ENCODE measurements around the gene MXRA8.

MXRA8 gene

GRCh38 chr1:1324084-1324523, 34.3 kb downstream of the MXRA8 start:
- TF ChIP-seq REST (IDR thresholded peaks at IDR 0.05; ENCODE audit: insufficient replicate concordance, low read depth) (no peak), POLR2AphosphoS5 (IDR thresholded peaks at IDR 0.05; ENCODE audit: low read depth) (no peak), SPI1 (IDR thresholded peaks at IDR 0.05; ENCODE audit: borderline replicate concordance, low read depth) (no peak), CTCF (IDR thresholded peaks at IDR 0.05; ENCODE audit: insufficient read depth, low read length) (no peak), GABPA (IDR thresholded peaks at IDR 0.05; ENCODE audit: low read depth) (no peak)
- H3K4me3 ChIP-seq (replicated peaks; ENCODE audit: insufficient read depth, low read length) = peak overlapping the region; percentile 93

GRCh38 chr1:1322952-1323351, 35.4 kb downstream of the MXRA8 start:
- Histone ChIP-seq H3K4me3 (replicated peaks; ENCODE audit: insufficient read depth, low read length) (no peak overlapping the region), H3K27ac (replicated peaks) (no peak overlapping the region), H3K27me3 (ENCODE audit: insufficient read depth, poor library complexity, severe bottlenecking) (no peaks in the 10 kb centered on the region)
- no peak for TF ChIP-seq POLR2AphosphoS5 (IDR thresholded peaks at IDR 0.05; ENCODE audit: low read depth)
- DNase-seq (ENCODE audit: low read depth in 1 of 2, low spot score in 1 of 2) = no peak

More at GRCh38 chr1:1324084-1324523, 34.3 kb downstream of the MXRA8 start:
- DNase-seq (ENCODE audit: low read depth in 1 of 2, low spot score in 1 of 2) = no peak
- H3K27me3 ChIP-seq (ENCODE audit: insufficient read depth, poor library complexity, severe bottlenecking) = no peaks in the 10 kb centered on the region
- H3K27ac ChIP-seq (replicated peaks) = peak overlapping the region; percentile 79

GRCh38 chr1:1322418-1322817, 35.9 kb downstream of the MXRA8 start:
- no peak for DNase-seq (ENCODE audit: low read depth in 1 of 2, low spot score in 1 of 2)
- no peaks in the 10 kb centered on the region for H3K27me3 ChIP-seq (ENCODE audit: insufficient read depth, poor library complexity, severe bottlenecking)
- no peak overlapping the region for H3K4me3 ChIP-seq (replicated peaks; ENCODE audit: insufficient read depth, low read length)
- TF ChIP-seq REST (IDR thresholded peaks at IDR 0.05; ENCODE audit: insufficient replicate concordance, low read depth) = no peak
- no peak for TF ChIP-seq GABPA (IDR thresholded peaks at IDR 0.05; ENCODE audit: low read depth)
- no peak for TF ChIP-seq POLR2AphosphoS5 (IDR thresholded peaks at IDR 0.05; ENCODE audit: low read depth)
- TF ChIP-seq SPI1 (IDR thresholded peaks at IDR 0.05; ENCODE audit: borderline replicate concordance, low read depth) = no peak
- TF ChIP-seq CTCF (IDR thresholded peaks at IDR 0.05; ENCODE audit: insufficient read depth, low read length) = no peak
- H3K27ac ChIP-seq (replicated peaks) = no peak overlapping the region

- no peaks in the 10 kb centered on the region for H3K27me3 ChIP-seq (ENCODE audit: insufficient read depth, poor library complexity, severe bottlenecking)
- no peak overlapping the region; the same call in 1 of the 2 replicates for H3K27ac ChIP-seq (replicated peaks)
Measured at GRCh38 chr1:1321477-1321876, 36.9 kb downstream of the MXRA8 start.

More at GRCh38 chr1:1321477-1321876, 36.9 kb downstream of the MXRA8 start:
- no peak overlapping the region for H3K4me3 ChIP-seq (replicated peaks; ENCODE audit: insufficient read depth, low read length)
- DNase-seq (ENCODE audit: low read depth in 1 of 2, low spot score in 1 of 2) = no peak
- TF ChIP-seq CTCF (IDR thresholded peaks at IDR 0.05; ENCODE audit: insufficient read depth, low read length) (no peak), REST (IDR thresholded peaks at IDR 0.05; ENCODE audit: insufficient replicate concordance, low read depth) (no peak), GABPA (IDR thresholded peaks at IDR 0.05; ENCODE audit: low read depth) (no peak), SPI1 (IDR thresholded peaks at IDR 0.05; ENCODE audit: borderline replicate concordance, low read depth) (no peak)
